Activated T-cell treated with anti-CD3 and anti-CD28 coated beads, Interleukin-2, amount 50 U/mL, for 4 hours (primary cell): ENCODE measurements around the gene UVRAG. TPM values are rescaled to one million over a fixed set of nuclear protein-coding genes. Genes with fewer than 3 reads are reported as not detected.

ENCODE experiments used
- ATAC-seq, 2 donors: fragments of 200-7000 bp; cut with Tn5 transposase; one replicate each; pipeline ENCODE4 v1.10.0; 2021
- DNase-seq: peaks from one replicate; pipeline ENCODE4 v3.0.0-alpha.2; 2020
- H3K27me3 Mint-ChIP-seq: one replicate; pipeline ENCODE4 v1.8.0; 2021; ENCODE audit warnings: low read depth, mixed read lengths
- H3K36me3 Mint-ChIP-seq: one replicate; pipeline ENCODE4 v1.8.0; 2022; ENCODE audit warnings: mixed read lengths; ENCODE audit not compliant: insufficient read depth
- H3K4me1 Mint-ChIP-seq: one replicate; pipeline ENCODE4 v1.8.0; 2021; ENCODE audit warnings: low read depth, mixed read lengths
- H3K4me3 Mint-ChIP-seq: one replicate; pipeline ENCODE4 v1.8.0; 2021; ENCODE audit warnings: mild to moderate bottlenecking, moderate library complexity, mixed read lengths
- H3K9me3 Mint-ChIP-seq: one replicate; pipeline ENCODE4 v1.8.0; 2021; ENCODE audit warnings: mixed read lengths
- total RNA-seq, 3 donors: library from RNA; stranded (reverse); gene quantifications; one replicate each; pipeline ENCODE4 v1.2.1, GENCODE V29; 2021

UVRAG gene
- total RNA-seq, 3 donors from 2014 or later, result 14.4 to 15.8 (median 14.5) TPM

DNA sequence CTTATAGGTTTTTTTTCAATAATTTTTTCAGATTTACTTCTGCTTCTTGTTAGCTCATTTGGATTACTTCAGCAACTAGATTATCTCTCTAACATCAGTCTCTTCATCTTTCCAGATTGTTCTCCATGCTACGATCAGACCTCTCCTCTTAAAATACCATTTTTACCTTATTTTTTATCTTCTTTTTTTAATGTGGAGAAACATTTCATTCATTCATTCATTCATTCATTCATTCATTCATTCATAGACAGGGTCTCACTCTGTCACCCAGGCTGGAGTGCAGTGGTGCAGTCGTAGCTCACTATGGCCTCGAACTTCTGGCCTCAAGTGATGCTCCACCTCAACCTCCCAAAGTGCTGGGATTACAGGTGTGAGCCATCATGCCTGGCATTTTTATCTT lies 189.4 kb downstream of the UVRAG start:
- H3K9me3 Mint-ChIP-seq, result peaks cover 19% of the 10 kb centered on the region
- no peak overlapping the region for H3K4me3 Mint-ChIP-seq
- H3K36me3 Mint-ChIP-seq, result peaks cover 53% of the 10 kb centered on the region
- ATAC-seq, result no peak
- H3K4me1 Mint-ChIP-seq, result no peaks in the 10 kb centered on the region
- H3K27me3 Mint-ChIP-seq, result no peaks in the 10 kb centered on the region
- DNase-seq, result no peak

DNA sequence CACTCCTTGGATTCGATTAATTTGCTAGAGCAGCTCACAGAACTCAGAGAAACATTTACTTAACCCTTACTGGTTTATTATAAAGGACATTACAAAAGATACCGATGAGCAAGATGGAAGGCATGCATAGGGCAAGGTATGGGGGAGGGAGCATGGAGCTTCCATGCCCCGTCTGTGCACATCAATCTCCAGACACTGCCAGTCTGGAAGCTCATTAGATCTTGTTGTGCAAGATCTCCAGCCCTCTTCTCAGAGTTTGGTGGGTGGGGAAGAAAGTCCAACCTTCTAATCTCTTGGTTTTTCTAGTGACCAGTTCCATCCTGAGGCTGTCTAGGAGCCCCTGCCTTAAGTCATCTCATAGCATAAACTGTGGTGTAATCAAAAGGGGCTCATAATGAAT lies 190.7 kb downstream of the UVRAG start:
- no peak for DNase-seq
- H3K4me3 Mint-ChIP-seq, result no peak overlapping the region
- ATAC-seq, result no peak
- H3K4me1 Mint-ChIP-seq, result no peaks in the 10 kb centered on the region
- no peaks in the 10 kb centered on the region for H3K27me3 Mint-ChIP-seq
- peaks cover 15% of the 10 kb centered on the region for H3K9me3 Mint-ChIP-seq
- peaks cover 51% of the 10 kb centered on the region for H3K36me3 Mint-ChIP-seq

DNA sequence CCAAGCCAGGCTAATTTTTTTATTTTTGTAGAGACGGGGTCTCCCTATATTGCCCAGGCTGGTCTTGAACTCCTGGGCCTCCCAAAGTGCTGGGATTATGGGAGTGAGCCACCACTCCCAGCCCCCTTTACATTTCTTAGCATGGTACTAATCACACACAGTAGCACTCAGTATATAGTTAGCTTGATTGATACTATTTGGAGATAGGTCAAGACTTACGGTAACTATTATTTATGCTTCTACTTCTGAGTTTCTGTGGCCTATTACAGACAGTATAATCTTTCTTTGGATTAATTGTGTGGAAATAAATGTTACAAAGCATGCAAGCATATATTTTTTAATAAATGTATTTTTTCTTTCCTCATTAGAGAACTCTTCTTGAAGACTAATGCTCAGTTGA lies 192.2 kb downstream of the UVRAG start:
- Mint-ChIP-seq H3K27me3 (no peaks in the 10 kb centered on the region), H3K4me1 (no peaks in the 10 kb centered on the region), H3K36me3 (peaks cover 45% of the 10 kb centered on the region), H3K4me3 (no peak overlapping the region), H3K9me3 (peaks cover 4% of the 10 kb centered on the region)
- ATAC-seq (no peak), DNase-seq (no peak)

DNA sequence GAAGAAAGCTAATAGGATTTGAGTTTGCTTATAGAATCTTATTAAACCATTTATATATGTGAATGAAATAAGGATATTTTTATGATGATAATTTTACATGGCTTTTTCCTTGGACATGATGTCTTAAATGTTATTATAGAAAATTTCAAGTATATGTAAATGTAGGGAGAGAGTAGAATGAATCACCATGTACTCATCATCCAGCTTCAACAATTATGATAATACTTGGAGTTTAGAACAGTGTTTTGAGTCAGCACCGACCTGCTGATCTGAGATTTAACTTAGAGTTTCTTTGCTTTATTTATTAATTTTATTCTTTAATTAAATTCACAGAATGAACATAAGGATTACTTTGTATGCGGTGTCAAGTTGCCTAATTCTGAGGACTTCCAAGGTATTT lies 193.5 kb downstream of the UVRAG start:
- no peak overlapping the region for H3K4me3 Mint-ChIP-seq
- ATAC-seq, result no peak
- H3K4me1 Mint-ChIP-seq, result no peaks in the 10 kb centered on the region
- DNase-seq, result no peak
- H3K36me3 Mint-ChIP-seq, result peaks cover 45% of the 10 kb centered on the region
- H3K27me3 Mint-ChIP-seq, result no peaks in the 10 kb centered on the region
- H3K9me3 Mint-ChIP-seq, result no peaks in the 10 kb centered on the region

DNA sequence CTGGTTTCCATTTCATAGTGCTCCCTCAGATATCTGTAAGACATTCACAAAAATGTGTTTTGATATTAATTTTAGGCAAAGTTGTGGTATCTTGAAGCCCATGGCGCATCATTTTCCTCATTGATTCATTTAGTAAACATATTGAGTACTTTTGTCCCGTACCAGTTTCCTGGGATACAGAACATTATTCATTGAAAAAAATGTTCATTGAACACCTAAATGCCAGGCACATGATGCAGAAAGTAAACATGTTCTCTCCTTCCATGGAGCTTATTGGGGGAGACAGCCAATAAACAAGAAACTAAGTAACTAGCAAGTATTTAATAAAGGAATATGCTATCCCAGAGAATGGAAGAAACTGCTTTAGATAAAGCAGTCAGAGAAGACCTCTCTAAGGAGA lies 195.0 kb downstream of the UVRAG start:
- DNase-seq (no peak), ATAC-seq (no peak)
- H3K27me3 Mint-ChIP-seq, result no peaks in the 10 kb centered on the region
- peaks cover 43% of the 10 kb centered on the region for H3K36me3 Mint-ChIP-seq
- no peak overlapping the region for H3K4me3 Mint-ChIP-seq
- H3K4me1 Mint-ChIP-seq, result no peaks in the 10 kb centered on the region
- H3K9me3 Mint-ChIP-seq, result no peaks in the 10 kb centered on the region

DNA sequence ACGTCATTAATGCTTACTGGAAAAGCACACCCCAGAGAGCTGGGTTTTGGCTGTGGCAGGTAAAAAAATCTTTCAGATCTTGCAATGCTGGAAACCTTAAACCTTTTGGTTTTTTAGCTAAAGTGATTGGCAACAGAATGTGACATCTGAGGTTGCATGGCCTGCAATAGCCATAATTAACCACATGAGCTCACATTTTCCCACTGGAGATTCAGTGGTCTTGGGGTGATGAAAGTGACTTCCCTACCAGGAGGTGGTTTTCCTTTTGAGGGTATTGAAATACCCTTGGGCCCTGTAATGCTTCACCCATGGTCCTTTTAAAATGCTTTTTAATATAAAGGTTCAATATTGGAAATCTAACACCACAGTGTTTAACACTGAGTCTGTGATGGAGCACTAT lies 198.5 kb downstream of the UVRAG start:
- Mint-ChIP-seq H3K9me3 (peaks cover 12% of the 10 kb centered on the region), H3K36me3 (peaks cover 53% of the 10 kb centered on the region), H3K4me3 (no peak overlapping the region), H3K4me1 (peaks cover 3% of the 10 kb centered on the region), H3K27me3 (no peaks in the 10 kb centered on the region)
- DNase-seq (no peak), ATAC-seq (no peak)

DNA sequence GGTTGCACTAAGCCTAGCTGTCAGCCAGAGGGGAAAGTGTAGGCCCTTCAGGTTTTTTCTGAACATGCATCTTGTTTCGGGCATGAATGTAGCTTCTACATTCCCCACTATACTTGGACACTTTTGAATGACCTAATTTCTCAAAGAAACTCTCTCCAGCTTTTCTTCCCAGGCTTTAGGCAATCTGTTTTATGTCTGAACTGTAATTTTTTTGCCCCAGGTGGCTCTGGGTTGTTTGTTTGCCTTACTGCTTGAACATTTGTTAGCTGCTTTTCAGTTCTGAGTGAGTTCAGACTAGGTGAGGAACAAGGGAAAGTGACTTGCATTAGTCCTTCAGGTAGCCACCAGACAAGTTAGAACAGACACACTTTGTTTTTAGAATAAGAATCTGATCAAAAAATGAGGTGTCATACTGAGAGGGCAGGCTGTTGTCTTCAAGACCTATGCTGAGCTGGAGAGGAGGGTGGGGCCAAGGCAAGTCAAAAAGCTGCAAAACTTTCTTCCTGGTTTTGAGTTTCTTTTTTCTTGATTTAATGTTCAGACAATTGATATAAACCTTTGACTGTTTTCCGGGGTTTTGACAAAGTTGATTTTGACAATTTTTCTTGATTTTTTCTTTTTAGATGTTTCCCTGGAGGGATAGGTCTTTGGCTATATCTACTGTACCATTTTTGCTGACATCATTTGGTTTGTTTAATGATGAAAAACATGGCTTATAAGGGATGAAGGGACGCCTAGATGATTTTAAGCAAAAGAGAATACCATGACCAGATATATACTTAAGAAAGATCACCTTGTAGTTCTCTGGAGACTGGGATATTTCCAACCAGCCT lies 208.4 kb downstream of the UVRAG start:
- H3K27me3 Mint-ChIP-seq, result no peaks in the 10 kb centered on the region
- H3K4me3 Mint-ChIP-seq, result no peak overlapping the region
- H3K36me3 Mint-ChIP-seq, result peaks cover 42% of the 10 kb centered on the region
- no peak for ATAC-seq
- no peaks in the 10 kb centered on the region for H3K9me3 Mint-ChIP-seq
- no peak for DNase-seq
- peaks cover 4% of the 10 kb centered on the region for H3K4me1 Mint-ChIP-seq

DNA sequence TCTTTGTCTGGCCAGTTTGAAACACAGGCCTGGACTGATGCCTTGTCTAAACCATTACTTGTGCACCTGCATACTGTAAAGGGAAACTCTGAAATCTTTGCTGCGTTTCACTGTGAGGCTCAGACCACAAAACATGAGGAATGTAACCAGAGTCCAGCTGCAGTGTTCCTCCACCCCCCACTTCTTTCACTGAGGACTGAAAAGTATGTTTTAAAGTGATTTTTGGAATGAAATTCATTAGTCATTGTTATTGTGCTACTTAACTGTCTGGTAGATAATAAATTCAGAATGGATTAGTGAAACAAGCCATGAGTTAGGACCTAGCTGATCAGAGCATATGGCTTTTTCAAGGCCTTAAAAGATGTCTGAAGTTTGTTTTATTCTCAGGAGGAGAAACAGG lies 210.1 kb downstream of the UVRAG start:
- Mint-ChIP-seq H3K4me1 (peaks cover 4% of the 10 kb centered on the region), H3K9me3 (no peaks in the 10 kb centered on the region), H3K36me3 (peaks cover 35% of the 10 kb centered on the region), H3K4me3 (no peak overlapping the region), H3K27me3 (no peaks in the 10 kb centered on the region)
- no peak for ATAC-seq
- no peak for DNase-seq

DNA sequence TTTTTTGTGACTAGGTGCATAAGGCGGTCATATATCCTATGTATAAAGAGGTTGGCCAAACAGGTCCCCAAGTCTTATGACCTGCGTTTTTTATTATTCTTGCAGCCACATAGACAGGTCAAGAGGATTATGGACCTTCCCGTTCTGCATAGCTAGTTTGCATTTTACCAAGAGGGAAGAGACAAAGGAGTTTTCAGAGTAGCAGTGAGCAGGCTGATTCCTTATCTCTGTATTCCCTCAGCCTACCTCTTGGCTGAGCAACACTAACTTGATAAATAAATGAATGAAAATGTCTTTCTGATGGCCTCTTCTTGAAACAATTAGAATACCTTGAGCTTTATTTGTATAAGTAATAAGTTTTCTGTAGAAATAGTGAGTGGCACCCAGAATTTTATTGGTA lies 210.8 kb downstream of the UVRAG start:
- peaks cover 36% of the 10 kb centered on the region for H3K36me3 Mint-ChIP-seq
- no peaks in the 10 kb centered on the region for H3K27me3 Mint-ChIP-seq
- ATAC-seq, result no peak

DNA sequence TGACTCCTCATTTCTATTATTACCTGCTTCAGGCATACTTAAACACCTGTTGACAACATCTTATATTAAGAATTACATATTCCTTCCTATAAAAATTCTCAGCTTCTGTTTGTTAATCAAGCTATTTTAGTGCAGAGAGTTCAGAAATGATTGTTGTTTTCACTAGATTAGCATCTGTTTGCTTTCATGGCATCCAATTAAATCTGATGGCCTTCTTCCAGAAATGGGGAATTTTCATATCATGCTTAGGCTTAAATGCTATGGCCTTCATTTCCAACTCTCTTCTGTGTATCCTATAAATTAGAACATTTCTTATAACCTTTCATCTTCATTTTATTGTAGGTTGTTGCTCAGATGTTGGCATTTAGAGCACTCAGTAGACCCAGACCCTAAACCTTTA lies 211.3 kb downstream of the UVRAG start:
- Mint-ChIP-seq H3K4me3 (no peak overlapping the region), H3K4me1 (peaks cover 4% of the 10 kb centered on the region), H3K9me3 (no peaks in the 10 kb centered on the region), H3K36me3 (peaks cover 35% of the 10 kb centered on the region), H3K27me3 (no peaks in the 10 kb centered on the region)
- no peak for DNase-seq
- no peak for ATAC-seq

More for the DNA sequence above, 210.8 kb downstream of the UVRAG start:
- no peaks in the 10 kb centered on the region for H3K9me3 Mint-ChIP-seq
- no peak for DNase-seq
- H3K4me1 Mint-ChIP-seq, result peaks cover 4% of the 10 kb centered on the region
- H3K4me3 Mint-ChIP-seq, result no peak overlapping the region

DNA sequence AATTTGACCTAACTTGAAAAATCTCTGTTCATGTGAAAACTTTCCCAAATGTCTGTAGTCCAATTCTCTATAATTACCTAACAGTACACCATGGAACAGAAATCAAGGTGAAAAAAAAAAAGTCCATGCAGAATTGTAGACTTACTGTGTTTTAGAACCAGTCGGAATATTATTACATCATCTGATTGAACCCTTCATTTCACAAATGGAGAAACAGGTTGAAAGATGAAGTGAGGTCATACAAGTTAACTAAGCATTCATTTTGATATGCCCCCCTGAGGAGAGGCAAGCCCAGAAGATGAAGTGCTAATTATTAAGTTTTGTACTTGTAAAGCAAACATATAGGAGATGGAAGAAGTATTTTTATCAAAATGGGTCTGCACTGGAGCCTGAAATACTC lies 211.9 kb downstream of the UVRAG start:
- no peaks in the 10 kb centered on the region for H3K27me3 Mint-ChIP-seq
- no peaks in the 10 kb centered on the region for H3K9me3 Mint-ChIP-seq
- ATAC-seq (no peak), DNase-seq (no peak)
- peaks cover 3% of the 10 kb centered on the region for H3K4me1 Mint-ChIP-seq
- peaks cover 36% of the 10 kb centered on the region for H3K36me3 Mint-ChIP-seq
- H3K4me3 Mint-ChIP-seq, result no peak overlapping the region

DNA sequence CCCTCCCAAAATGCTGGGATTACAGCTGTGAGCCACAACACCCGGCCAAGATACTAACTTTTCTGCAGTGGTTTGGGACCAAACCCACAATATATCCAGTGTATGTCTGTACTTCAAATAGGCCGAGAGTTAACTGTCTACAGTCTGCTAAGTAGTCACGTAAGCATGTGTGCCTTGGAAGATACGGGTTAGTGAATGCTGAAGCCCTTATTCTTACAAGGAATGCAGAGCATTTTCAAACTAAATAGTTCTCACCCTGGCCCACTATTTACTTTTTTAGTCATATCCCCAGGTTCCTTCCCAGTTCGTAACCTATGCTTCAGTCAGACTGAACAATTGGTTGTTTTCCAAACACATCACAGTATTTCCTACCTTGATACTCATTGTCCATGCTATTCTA lies 215.3 kb downstream of the UVRAG start:
- peaks cover 31% of the 10 kb centered on the region for H3K36me3 Mint-ChIP-seq
- no peaks in the 10 kb centered on the region for H3K9me3 Mint-ChIP-seq
- H3K4me1 Mint-ChIP-seq, result no peaks in the 10 kb centered on the region
- H3K4me3 Mint-ChIP-seq, result no peak overlapping the region
- DNase-seq (no peak), ATAC-seq (no peak)
- H3K27me3 Mint-ChIP-seq, result no peaks in the 10 kb centered on the region

DNA sequence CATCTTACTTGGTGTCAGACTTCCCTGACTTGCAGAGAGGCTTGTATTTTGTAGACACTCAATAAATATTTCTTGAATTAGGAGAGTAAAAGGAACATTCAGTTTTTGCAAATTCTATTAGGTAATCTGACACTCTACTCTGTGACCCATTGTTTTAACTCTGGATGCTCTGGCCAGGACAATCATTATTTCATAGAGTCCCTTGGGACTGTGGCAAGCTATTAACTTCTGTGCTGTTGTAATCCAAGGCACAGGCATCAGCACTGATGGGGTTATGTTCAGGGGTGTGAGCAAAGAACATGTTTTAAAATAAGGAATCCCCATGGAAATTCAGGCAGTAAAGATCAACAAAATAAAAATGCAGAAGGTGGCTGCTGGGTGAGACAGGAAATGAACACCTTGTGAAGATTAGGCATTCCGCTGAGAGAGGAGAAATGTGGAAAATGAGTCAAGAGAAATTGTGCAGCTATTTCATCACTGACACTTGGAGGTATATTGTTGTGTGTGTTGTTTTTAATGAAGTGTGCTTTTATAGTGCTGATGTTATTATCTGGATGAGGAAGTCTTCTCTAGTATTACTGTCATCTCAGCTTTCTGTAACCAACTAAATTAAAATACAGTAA lies 216.1 kb downstream of the UVRAG start:
- DNase-seq (no peak), ATAC-seq (no peak)
- Mint-ChIP-seq H3K27me3 (no peaks in the 10 kb centered on the region), H3K36me3 (peaks cover 33% of the 10 kb centered on the region), H3K4me3 (no peak overlapping the region), H3K9me3 (no peaks in the 10 kb centered on the region), H3K4me1 (no peaks in the 10 kb centered on the region)

DNA sequence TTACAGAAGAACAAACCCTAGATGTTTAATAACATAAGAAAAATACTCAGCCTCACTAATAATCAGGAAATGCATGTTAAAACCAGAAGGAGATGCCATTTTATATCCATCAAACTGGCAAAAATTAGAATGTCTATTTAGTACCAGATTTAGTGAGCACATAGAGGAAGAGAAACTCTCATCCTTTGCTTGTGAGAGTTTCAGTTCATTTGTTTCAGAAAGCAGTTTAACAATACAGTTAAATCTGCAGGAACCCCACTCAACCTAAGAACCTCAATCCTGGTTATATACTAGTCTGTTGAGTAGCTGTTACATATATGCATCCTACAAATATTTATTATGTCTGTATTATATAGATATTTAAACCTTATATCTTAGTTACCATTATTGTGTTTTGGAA lies 218.7 kb downstream of the UVRAG start:
- Mint-ChIP-seq H3K4me1 (no peaks in the 10 kb centered on the region), H3K27me3 (no peaks in the 10 kb centered on the region), H3K36me3 (peaks cover 28% of the 10 kb centered on the region), H3K4me3 (no peak overlapping the region), H3K9me3 (no peaks in the 10 kb centered on the region)
- no peak for DNase-seq
- ATAC-seq, result no peak

DNA sequence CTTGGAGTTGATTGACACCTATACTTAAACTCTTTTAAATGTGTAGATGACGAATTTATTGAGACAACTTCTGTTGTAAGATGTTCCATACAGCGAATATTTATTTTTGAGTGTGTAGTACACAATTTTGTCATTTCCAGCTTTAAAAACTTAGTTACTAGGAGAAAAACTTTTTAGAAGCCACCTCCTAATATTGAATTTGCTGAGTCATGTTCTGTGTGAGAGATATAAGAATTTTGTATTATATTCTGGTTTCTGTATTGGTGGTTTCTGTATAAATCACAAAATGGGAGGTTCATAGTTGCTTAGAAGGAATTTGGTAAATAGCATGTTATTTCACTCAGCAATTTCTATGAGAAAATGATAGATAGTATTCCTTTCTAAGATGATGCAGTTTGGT lies 220.0 kb downstream of the UVRAG start:
- peaks cover 24% of the 10 kb centered on the region for H3K36me3 Mint-ChIP-seq
- H3K9me3 Mint-ChIP-seq, result no peaks in the 10 kb centered on the region
- H3K4me1 Mint-ChIP-seq, result no peaks in the 10 kb centered on the region
- DNase-seq, result no peak
- no peaks in the 10 kb centered on the region for H3K27me3 Mint-ChIP-seq
- no peak for ATAC-seq
- H3K4me3 Mint-ChIP-seq, result no peak overlapping the region
